ENCODE measurements around the gene CACNA2D1.
"Not testable (repeated sequence)": the region's sequence is repeated elsewhere in the genome, so short reads cannot be mapped to it uniquely, and the experiment has no call there.

CACNA2D1 gene

GRCh38 chr7:82389876-82390275 is 53.7 kb downstream of the CACNA2D1 start:
- no peak for DNase-seq

DNA sequence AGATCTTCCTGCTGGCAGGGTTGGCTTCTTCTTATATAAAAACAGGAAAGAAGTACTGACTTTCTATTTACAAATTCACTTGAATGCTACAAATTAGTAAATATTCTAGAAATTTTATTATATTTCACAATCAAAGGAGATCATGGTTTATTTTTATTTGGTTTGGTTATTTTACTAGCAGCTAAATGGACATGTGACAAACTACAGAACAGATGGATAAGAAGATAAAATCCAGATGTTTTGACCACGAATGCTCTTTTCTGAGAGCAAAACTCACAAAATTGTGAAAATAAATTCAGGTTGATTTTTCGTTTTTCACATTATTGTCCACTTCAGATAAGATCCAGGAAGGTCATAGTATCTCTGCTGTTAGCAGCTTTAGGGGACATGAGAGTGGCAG is 55.4 kb downstream of the CACNA2D1 start:
- no peak for DNase-seq

GRCh38 chr7:82386571-82386970 is 57.0 kb downstream of the CACNA2D1 start:
- DNase-seq = not testable (repeated sequence)

DNA sequence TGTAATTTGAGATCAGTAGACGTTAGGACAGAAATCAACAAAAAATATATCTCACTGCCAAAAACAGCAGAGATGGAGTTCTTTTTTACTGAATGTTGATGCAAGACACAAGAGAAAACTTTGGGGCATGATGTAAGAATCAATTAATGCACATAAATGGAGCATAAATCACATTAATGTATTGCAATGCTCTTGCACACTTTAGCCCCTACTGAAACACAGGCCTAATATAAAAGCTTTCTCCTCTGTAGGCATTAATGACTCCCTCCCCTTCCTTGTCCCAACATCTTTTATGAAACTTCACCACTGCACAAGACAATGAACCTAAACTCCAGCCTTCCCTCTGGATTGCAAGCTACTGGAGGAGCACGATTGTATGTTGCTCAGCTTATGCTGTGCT is 58.8 kb downstream of the CACNA2D1 start:
- no peak for DNase-seq

DNA sequence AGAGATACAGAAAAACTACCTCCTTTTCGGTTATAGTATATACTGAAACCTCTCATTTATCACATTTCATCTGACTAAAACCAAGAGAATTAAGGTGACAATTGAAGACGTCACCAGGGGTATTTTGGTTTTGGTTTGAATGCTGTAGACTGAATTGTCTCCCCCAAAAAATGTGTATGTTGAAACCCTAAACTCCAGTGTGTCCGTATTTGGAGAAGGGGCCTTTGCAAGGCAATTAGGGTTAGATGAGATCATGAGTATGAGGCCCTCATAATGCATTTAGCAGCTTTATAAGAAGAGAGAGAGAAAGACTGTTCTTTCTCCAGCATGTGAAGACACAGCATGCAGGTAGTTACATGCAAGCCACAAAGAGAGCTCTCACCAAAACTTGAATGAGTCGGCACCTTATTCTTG is 59.5 kb downstream of the CACNA2D1 start:
- DNase-seq = no peak

GRCh38 chr7:82382276-82382675 is 61.3 kb downstream of the CACNA2D1 start:
- no peak for DNase-seq

- no peak for DNase-seq
Measured at GRCh38 chr7:82376739-82377138, 66.8 kb downstream of the CACNA2D1 start.

DNA sequence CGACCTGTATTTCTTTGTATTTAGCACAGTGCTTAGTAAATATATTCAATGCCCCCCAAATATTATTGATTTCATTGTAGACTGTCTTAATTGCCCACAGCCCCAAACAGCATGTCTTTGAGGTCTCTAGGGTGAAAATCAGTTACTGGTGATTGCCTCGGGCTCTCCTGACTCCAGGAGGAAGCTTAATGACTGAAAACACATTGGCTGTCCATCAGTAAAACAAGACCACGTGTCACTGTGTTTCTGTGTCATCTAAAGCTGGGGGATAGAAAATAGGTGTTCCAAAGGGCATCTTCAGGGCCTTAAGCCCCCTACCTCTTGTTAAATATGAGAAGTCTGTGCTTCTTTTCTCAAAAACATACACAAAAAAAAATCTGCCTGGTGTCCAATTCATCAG is 67.9 kb downstream of the CACNA2D1 start:
- DNase-seq = no peak

- DNase-seq = no peak
Measured at GRCh38 chr7:82375129-82375528, 68.4 kb downstream of the CACNA2D1 start.

- no peak for DNase-seq
Measured at GRCh38 chr7:82373926-82374635, 69.5 kb downstream of the CACNA2D1 start.

DNA sequence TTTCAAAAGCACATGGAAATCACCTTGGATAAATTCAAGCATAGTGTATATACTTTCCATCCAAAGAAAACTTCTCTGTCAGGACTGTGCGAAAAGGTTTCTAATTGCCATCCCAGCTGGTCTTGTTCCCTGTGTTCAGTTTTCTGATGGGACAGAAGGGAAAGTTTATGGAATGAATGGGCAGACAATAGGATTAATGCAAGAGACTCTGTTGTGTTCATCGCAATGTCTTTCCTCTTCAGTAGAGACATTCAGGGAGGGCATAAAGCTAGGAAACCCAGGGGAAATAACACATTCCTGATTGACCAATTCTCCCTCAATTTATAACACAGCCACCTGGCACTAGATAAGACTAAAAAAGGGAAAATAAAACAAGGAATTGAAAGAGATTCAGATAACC is 78.9 kb downstream of the CACNA2D1 start:
- no peak for DNase-seq

GRCh38 chr7:82364048-82364447 is 79.5 kb downstream of the CACNA2D1 start:
- DNase-seq = no peak

DNA sequence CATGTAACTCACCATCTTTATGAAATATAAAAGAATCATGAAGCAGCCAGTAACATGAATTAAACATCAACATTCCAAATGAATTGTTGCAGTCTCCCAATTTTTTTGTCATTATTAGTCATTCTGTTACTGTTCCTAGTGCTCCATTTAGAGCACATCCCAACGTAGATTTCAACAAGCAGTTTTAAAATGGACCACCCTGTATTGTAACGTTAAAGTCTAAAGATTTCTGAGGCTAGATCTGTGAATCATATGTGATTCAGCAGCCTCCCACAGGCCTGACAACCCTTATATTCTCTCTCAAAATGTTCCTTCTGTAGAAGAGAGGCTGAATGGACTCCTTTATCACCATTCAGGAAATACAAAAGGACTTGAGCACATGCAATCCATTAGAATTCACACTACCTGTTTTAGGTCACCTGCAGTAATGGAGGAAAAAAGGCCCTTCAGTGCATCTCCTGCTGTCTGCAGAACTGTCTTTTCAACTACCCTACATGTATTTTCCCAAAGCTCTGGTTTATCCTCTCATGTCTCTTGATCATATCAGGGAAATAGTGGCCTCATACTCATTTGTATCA is 81.4 kb downstream of the CACNA2D1 start:
- no peak for DNase-seq

GRCh38 chr7:82360591-82361368 is 82.8 kb downstream of the CACNA2D1 start:
- DNase-seq = no peak

GRCh38 chr7:82359426-82359825 is 84.2 kb downstream of the CACNA2D1 start:
- DNase-seq = no peak

DNA sequence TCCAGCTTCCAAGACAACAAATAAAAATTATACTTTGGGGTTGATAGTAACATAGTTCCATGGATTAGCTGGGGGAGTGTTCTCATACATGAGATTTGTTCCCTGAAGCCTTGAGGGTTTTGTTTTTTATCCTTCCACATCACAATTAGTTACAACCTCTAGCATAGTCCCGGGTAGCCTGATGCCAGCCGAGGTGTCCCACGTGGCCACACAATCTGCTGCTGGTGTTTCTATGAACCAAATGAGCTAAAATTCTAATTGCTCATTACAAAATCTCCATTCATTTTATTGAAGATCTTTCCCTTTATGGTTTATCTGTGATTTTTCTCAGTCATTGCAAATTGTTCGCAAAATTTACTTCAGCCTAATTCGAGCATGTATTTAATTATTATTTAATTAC is 84.7 kb downstream of the CACNA2D1 start:
- no peak for DNase-seq

DNA sequence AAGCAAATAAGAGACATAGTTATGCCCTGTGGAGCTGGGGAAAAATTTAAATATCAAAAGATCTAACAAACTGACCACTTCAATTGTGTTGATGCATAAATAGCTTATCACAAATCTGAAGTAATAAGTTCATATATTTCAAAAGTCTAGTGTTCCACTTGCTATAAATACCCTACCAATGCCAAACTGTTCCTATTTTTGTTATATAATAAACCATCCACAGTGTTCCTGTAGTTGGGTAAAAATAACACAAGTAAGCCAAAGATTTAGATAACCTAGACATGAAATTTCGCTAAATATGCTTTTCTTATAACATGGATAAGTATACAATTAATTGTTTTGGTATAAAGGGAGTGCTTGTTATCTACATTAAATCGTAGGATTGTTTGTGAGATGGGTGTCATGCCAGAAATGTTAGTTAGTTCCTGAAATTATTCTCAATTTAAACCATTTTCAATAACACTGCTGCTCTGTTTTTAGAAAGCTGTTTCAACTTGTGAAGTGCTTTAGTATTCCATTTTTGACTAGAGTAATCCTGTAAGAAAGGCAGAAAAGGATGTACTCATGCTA is 85.5 kb downstream of the CACNA2D1 start:
- DNase-seq = no peak

DNA sequence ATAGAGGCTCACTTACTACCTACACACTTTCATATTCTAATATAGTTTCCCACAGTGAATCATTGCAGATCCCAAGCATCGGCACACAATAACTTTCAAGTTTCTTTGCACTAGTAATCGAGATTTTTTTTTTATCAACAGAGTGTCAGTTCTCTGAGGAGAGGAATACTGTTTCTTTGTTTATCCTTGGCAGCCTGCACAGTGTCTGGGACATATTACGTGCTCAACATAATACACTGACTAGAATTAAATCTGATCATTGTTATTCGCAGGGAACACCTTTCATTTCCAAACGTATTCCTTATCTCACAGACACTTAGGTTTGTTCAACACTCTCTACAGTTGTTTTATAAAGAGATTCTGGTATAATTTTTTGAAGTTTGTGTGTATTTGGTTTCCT is 95.3 kb downstream of the CACNA2D1 start:
- no peak for DNase-seq

- DNase-seq = no peak
Measured at GRCh38 chr7:82347808-82348207, 95.8 kb downstream of the CACNA2D1 start.

DNA sequence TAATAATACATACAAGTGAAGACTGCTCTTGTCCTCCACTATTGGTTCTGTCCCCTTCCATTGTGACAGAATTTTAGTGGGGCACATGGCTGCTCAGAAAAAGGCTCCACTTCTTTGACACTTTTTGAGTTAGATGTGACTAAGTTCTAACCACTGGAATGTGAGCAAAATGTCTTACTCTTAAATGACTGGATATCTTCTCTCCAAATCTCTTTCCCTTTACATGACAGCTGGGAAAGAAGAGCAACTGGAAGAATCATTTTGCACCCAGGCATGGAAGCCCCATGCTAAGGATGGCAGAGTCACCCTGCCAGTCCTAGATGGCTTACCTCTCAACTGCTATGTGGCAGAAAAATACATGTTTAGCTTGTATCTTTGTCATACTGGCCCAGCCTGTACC is 97.7 kb downstream of the CACNA2D1 start:
- DNase-seq = no peak

- DNase-seq = no peak
Measured at GRCh38 chr7:82343716-82344115, 99.9 kb downstream of the CACNA2D1 start.

DNA sequence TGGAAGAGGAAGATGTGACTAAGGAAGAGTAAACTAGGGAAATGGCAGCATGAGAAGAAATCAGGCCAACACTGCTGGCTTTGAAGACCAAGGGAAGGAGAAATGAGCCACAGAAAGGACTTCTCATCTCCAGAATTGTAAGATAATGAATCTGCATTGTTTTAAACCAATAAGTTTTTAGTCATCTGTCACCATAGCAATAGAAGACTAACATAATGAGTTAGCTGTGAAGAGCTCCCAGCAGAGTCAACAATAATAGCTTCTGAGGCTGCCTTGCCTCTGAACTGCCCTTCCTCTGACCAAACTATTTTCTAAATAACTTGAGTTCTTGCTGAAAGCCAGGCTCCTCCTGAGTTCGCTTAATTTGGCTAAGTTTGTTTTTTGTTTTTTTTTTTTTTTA is 103.6 kb downstream of the CACNA2D1 start:
- no peak for DNase-seq

DNA sequence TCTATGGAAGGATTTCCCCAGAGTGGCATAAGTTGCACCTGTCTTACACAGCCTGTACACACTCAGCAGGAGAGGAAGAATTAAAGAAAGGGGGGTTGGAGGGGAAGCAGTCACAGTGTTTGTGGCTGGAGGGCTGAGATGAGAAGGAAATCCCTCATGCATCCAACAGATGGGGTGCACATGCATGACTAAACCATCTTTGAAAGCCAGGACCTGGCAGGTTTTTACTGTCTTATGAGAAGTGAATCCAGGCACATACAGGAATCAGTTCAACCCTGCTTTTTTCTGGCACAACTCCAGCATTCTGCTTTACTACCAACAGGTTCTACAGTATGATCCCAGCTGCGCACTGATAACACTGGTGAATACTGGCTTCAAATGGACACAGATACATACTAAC is 107.7 kb downstream of the CACNA2D1 start:
- no peak for DNase-seq

- DNase-seq = no peak
Measured at GRCh38 chr7:82335001-82335400, 108.6 kb downstream of the CACNA2D1 start.
